Hippocampal formation (tissue), 2 donors: ENCODE measurements around the gene PCBP4.
"Not testable (repeated sequence)": the region's sequence is repeated elsewhere in the genome, so short reads cannot be mapped to it uniquely, and the experiment has no call there.

Experiments used
- DNase-seq, 2 donors: peaks; one replicate each; lab custom pipeline; 2025; lab: John Stamatoyannopoulos, UW

The PCBP4 gene

GRCh38 chr3:51940648-51941462 lies 26.4 kb downstream of the PCBP4 start:
- no peak for DNase-seq

- DNase-seq = no peak
Observed at GRCh38 chr3:51938780-51939425, 28.4 kb downstream of the PCBP4 start.

- no peak for DNase-seq
Observed at GRCh38 chr3:51937611-51938450, 29.4 kb downstream of the PCBP4 start.

GRCh38 chr3:51937014-51937413 lies 30.2 kb downstream of the PCBP4 start:
- DNase-seq = no peak

- DNase-seq = no peak
Observed at GRCh38 chr3:51935886-51936755, 31.1 kb downstream of the PCBP4 start.

GRCh38 chr3:51934991-51935885 lies 32.0 kb downstream of the PCBP4 start:
- DNase-seq = no peak

- DNase-seq = no peak
Observed at GRCh38 chr3:51934139-51934850, 33.0 kb downstream of the PCBP4 start.

GRCh38 chr3:51933471-51934138 lies 33.6 kb downstream of the PCBP4 start:
- DNase-seq = no peak

GRCh38 chr3:51932471-51933370 lies 34.5 kb downstream of the PCBP4 start:
- DNase-seq = no peak

GRCh38 chr3:51931756-51932155 lies 35.5 kb downstream of the PCBP4 start:
- DNase-seq = no peak

GRCh38 chr3:51930439-51930838 lies 36.8 kb downstream of the PCBP4 start:
- DNase-seq = no peak

GRCh38 chr3:51929420-51930003 lies 37.7 kb downstream of the PCBP4 start:
- DNase-seq = no peak

- not testable (repeated sequence) for DNase-seq
Observed at GRCh38 chr3:51928981-51929380, 38.3 kb downstream of the PCBP4 start.

- no peak for DNase-seq
Observed at GRCh38 chr3:51928438-51928837, 38.8 kb downstream of the PCBP4 start.

- no peak for DNase-seq
Observed at GRCh38 chr3:51927061-51927977, 39.9 kb downstream of the PCBP4 start.

- DNase-seq = no peak
Observed at GRCh38 chr3:51921081-51921578, 46.1 kb downstream of the PCBP4 start.

- no peak for DNase-seq
Observed at GRCh38 chr3:51916418-51916817, 50.8 kb downstream of the PCBP4 start.
